K562 (cell line): ENCODE results near the gene PET100. TPM values are rescaled to one million over a fixed set of nuclear protein-coding genes. Genes with fewer than 3 reads are reported as not detected.

Experiments
- ATAC-seq: fragments of 200-7000 bp; cut with Tn5 transposase; 3 replicates; pipeline ENCODE4 v1.9.1; 2020; ENCODE audit warnings: moderate library complexity
- BruUV-seq: library from RNA; stranded (reverse); fragments of 400-500 nt; replicated peaks from 2 replicates; lab custom pipeline; 2021; lab: Mats Ljungman, UMichigan
- CTCF ChIA-PET: fragments of 300-600 bp; formaldehyde crosslinking; extraction: SDS; loops from one replicate; lab custom pipeline; 2021; ENCODE audit warnings: low intra/inter-chr PET ratio; lab: Yijun Ruan, JAX
- POLR2A ChIA-PET: fragments of 300-600, 350-650 bp; sonication (Branson Sonifier 250); formaldehyde crosslinking; extraction: SDS; loops from one replicate; lab custom pipeline; 2021; ENCODE audit warnings: antibody characterized with exemption, inconsistent platforms; lab: Yijun Ruan, JAX
- DNase-seq, 4 experiments: peaks; one replicate each; pipeline versions ENCODE4 v3.0.0 to v3.0.0-alpha.2; 2011 to 2018; ENCODE audit warnings: low spot score in 3 of 4, mixed read lengths in 3 of 4; ENCODE audit errors: extremely low read depth in 1 of 4
- FAIRE-seq: peaks from 2 replicates; lab custom pipeline; 2011; peaks lifted over from hg19 to GRCh38; lab: Jason Lieb, UNC
- H2AFZ ChIP-seq: 2 replicates; pipeline ENCODE4 v1.6.0; 2011; ENCODE audit warnings: low read depth, low read length, control low read depth, inconsistent platforms
- H3K27ac ChIP-seq: fragments of 200-600 bp; 3 replicates; pipeline ENCODE4 v1.8.0; 2011; ENCODE audit warnings: low read depth, mild to moderate bottlenecking, control low read depth, inconsistent platforms, low read length, moderate library complexity, mixed read lengths; ENCODE audit errors: extremely low read depth
- H3K27me3 ChIP-seq, 2 experiments: fragments of 300-600 bp in 1 of 2; 2 replicates in 1 of 2; 3 replicates in 1 of 2; pipeline versions ENCODE4 v1.6.0 to v1.8.0; 2011; ENCODE audit warnings: inconsistent platforms in 2 of 2, low read length in 2 of 2, mild to moderate bottlenecking in 1 of 2, mixed read lengths in 1 of 2, moderate library complexity in 1 of 2; ENCODE audit not compliant: control insufficient read depth in 2 of 2, insufficient read depth in 2 of 2
- H3K36me3 ChIP-seq: fragments of 300-600 bp; 3 replicates; pipeline ENCODE4 v1.8.0; 2011; ENCODE audit warnings: mild to moderate bottlenecking, low read length, inconsistent platforms; ENCODE audit not compliant: control insufficient read depth, insufficient read depth
- H3K4me1 ChIP-seq, 2 experiments: fragments of 200-600 bp in 1 of 2; replicated peaks in 1 of 2; 2 replicates in 1 of 2; 3 replicates in 1 of 2; pipeline versions ENCODE4 v1.5.1 to v1.8.0; 2011; ENCODE audit warnings: inconsistent platforms in 2 of 2, low read length in 2 of 2, mild to moderate bottlenecking in 1 of 2, mixed read lengths in 1 of 2, moderate library complexity in 1 of 2; ENCODE audit not compliant: control insufficient read depth in 2 of 2, insufficient read depth in 2 of 2
- H3K4me2 ChIP-seq: 2 replicates; pipeline ENCODE4 v1.6.1; 2011; ENCODE audit warnings: low read length, control low read depth, inconsistent platforms, mixed read lengths; ENCODE audit not compliant: insufficient read depth
- H3K4me3 ChIP-seq: fragments of 200-600 bp; sonication (generic), shearing (Covaris generic); 2 replicates; pipeline ENCODE4 v1.5.1; 2016; ENCODE audit warnings: control low read depth, inconsistent platforms
- H3K79me2 ChIP-seq: fragments of 200-600 bp; 3 replicates; pipeline ENCODE4 v1.8.0; 2011; ENCODE audit warnings: low read length, inconsistent platforms; ENCODE audit not compliant: control insufficient read depth, insufficient read depth
- H3K9ac ChIP-seq, 2 experiments: 2 replicates each; pipeline versions ENCODE4 v1.6.0 to v1.6.1; 2011; ENCODE audit warnings: low read depth in 2 of 2, low read length in 2 of 2, control low read depth in 1 of 2, inconsistent platforms in 1 of 2, mild to moderate bottlenecking in 1 of 2, mixed read lengths in 1 of 2; ENCODE audit not compliant: insufficient read depth in 1 of 2
- H3K9me1 ChIP-seq: one replicate; pipeline ENCODE4 v1.6.0; 2011; ENCODE audit warnings: inconsistent platforms, mild to moderate bottlenecking, low read length, moderate library complexity; ENCODE audit not compliant: control insufficient read depth, insufficient read depth
- H3K9me3 ChIP-seq: replicated peaks from 2 replicates; pipeline ENCODE4 v1.5.1; 2011; ENCODE audit warnings: low read depth, low read length, inconsistent platforms; ENCODE audit not compliant: control insufficient read depth, insufficient read depth
- H4K20me1 ChIP-seq: replicated peaks from 2 replicates; pipeline ENCODE4 v1.6.1; 2011; ENCODE audit warnings: low read length, inconsistent platforms, mixed read lengths; ENCODE audit not compliant: control insufficient read depth, insufficient read depth
- POLR2G ChIP-seq: fragments of 200-400 bp; formaldehyde crosslinking; IDR thresholded peaks from 2 replicates; pipeline ENCODE4 v1.6.1; 2017; ENCODE audit warnings: low read depth, mild to moderate bottlenecking, antibody characterized with exemption, low read length, moderate library complexity
- ZBTB33 ChIP-seq: sonication (generic); formaldehyde crosslinking; IDR thresholded peaks from 2 replicates; pipeline ENCODE4 v1.8.1; 2023; ENCODE audit warnings: mild to moderate bottlenecking, missing genetic modification reagents
- ZMIZ1 ChIP-seq, 2 experiments: fragments of 150-350 bp in 1 of 2; IDR thresholded peaks; 2 replicates each; pipeline ENCODE4 v1.6.1; 2012 to 2016; ENCODE audit warnings: low read depth in 2 of 2, low read length in 2 of 2, mild to moderate bottlenecking in 1 of 2, moderate library complexity in 1 of 2
- WGBS: fragments of 100-300 bp; shearing (Covaris generic); methylation state at CpG from one replicate; pipeline ENCODE4 v1.1.6; 2016; ENCODE audit warnings: low coverage, mixed read lengths; ENCODE audit not compliant: insufficient coverage; ENCODE audit errors: missing lambda C conversion rate; 5-methylcytosine and 5-hydroxymethylcytosine counted together
- in situ Hi-C: fragments of 300-500 bp; cut with MboI; formaldehyde crosslinking; loops from 4 replicates; pipeline ENCODE4 v1.15.0; 2018; ENCODE audit warnings: inconsistent platforms, mixed read lengths
- intact Hi-C: fragments of 100-400 bp; cut with micrococcal nuclease; formaldehyde crosslinking; loops from 2 replicates; pipeline ENCODE4 v1.14.2; 2022
- polyA plus RNA-seq, 8 experiments: library from polyadenylated mRNA; depleted of rRNA in 4 of 8; stranded (reverse) in 5 of 8; unstranded in 3 of 8; fragments of >200 nt; fragmentation: Nextera tagmentation in 2 of 8; fragmentation: Illumina TruSeq in 1 of 8; extraction: Ambion mirVana in 2 of 8; extraction: Trizol in 1 of 8; gene quantifications; 2 replicates each; pipeline versions ENCODE4 v1.2.1 to v1.2.3, GENCODE V29; 2011 to 2014; ENCODE audit warnings: inconsistent platforms in 1 of 8, missing spikeins in 1 of 8
- total RNA-seq, 7 experiments: library from RNA; depleted of rRNA in 6 of 7; stranded (reverse); fragments of >200 nt in 6 of 7; fragmentation: Illumina TruSeq in 2 of 7; extraction: Trizol in 2 of 7; gene quantifications; 2 replicates each; pipeline versions ENCODE4 v1.2.1 to v1.2.3, GENCODE V29; 2011 to 2021; ENCODE audit warnings: low replicate concordance in 1 of 7

PET100 gene
- total and polyA plus RNA-seq, 9 of the 15 experiments (the other 6 are each of a cell fraction or from before 2014, with no cell fraction given), result 62.3 to 351 (median 98.3) TPM

GRCh38 chr19:7617172-7617571 lies 12.4 kb upstream of the PET100 start:
- CTCF ChIA-PET, result no interaction called here
- WGBS, result 74% methylated on average over 9 of the region's 12 CpGs

More at GRCh38 chr19:7617172-7617571, 12.4 kb upstream of the PET100 start:
- Histone ChIP-seq H3K27me3 (peaks cover 3 to 10% of the 10 kb centered on the region in 2 experiments; a peak in 3 of 5 replicates), H2AFZ (no peak overlapping the region), H3K4me3 (no peak overlapping the region), H3K9me3 (no peaks in the 10 kb centered on the region), H3K36me3 (peaks cover 31% of the 10 kb centered on the region; the same call in 2 of the 3 replicates), H4K20me1 (0 out of 2 replicates have a peak, but pooled peaks cover 3% of the 10 kb centered on the region), H3K79me2 (no peaks in the 10 kb centered on the region), H3K9ac (peak overlapping the region in 1 of 2 experiments; percentile 17; a peak in 1 of 4 replicates), H3K4me2 (no peak overlapping the region), H3K4me1 (peaks cover 2 to 61% of the 10 kb centered on the region in 2 experiments; a peak in 4 of 5 replicates), H3K27ac (no peak overlapping the region), H3K9me1 (no peaks in the 10 kb centered on the region)
- FAIRE-seq (no peak), DNase-seq (no peak), ATAC-seq (no peak)
- 0 out of 2 replicates have a peak, but pooled peaks have one; percentile 14 for TF ChIP-seq ZBTB33 (CRISPR knock-in tag)
- TF ChIP-seq ZMIZ1 (IDR thresholded peaks at IDR 0.05; ENCODE audit: low read depth in 2 of 2, low read length in 2 of 2), result no peak
- 0 out of 2 replicates have a peak, but pooled peaks have one; percentile 10 for TF ChIP-seq POLR2G
- POLR2A ChIA-PET, result interaction anchor here (2.7 kb wide), 1 partner anchor 12 kb away, joined by 22 read pairs; the partner anchor contains the start of genes PET100 and XAB2
- intact Hi-C loops, result no loop called here
- in situ Hi-C loops, result no loop called here
- BruUV-seq, result no TSS peak
